Neural crest cell (in vitro differentiated cells): ENCODE results near the gene ERAP2. TPM values are rescaled to one million over a fixed set of nuclear protein-coding genes. Genes with fewer than 3 reads are reported as not detected.

Experiments
- DNase-seq: peaks from one replicate; pipeline ENCODE4 v3.0.0; 2021; ENCODE audit warnings: low read depth, mixed read lengths, low spot score
- H3K27ac Mint-ChIP-seq: one replicate; pipeline ENCODE4 v1.8.0; 2021; ENCODE audit warnings: mild to moderate bottlenecking, mixed read lengths; ENCODE audit not compliant: unreplicated experiment
- H3K27me3 Mint-ChIP-seq: 2 replicates; pipeline ENCODE4 v1.8.0; 2021; ENCODE audit warnings: low read depth, mild to moderate bottlenecking, mixed read lengths
- H3K36me3 Mint-ChIP-seq: 2 replicates; pipeline ENCODE4 v1.8.0; 2021; ENCODE audit warnings: low read depth, mild to moderate bottlenecking, mixed read lengths
- H3K4me1 Mint-ChIP-seq: 2 replicates; pipeline ENCODE4 v1.8.0; 2021; ENCODE audit warnings: mixed read lengths
- H3K4me3 Mint-ChIP-seq: one replicate; pipeline ENCODE4 v1.8.0; 2021; ENCODE audit warnings: mild to moderate bottlenecking, mixed read lengths
- H3K9me3 Mint-ChIP-seq: 2 replicates; pipeline ENCODE4 v1.8.0; 2021; ENCODE audit warnings: mixed read lengths
- long read RNA-seq: library from polyadenylated mRNA; unstranded; transcript quantifications from one replicate; pipeline ENCODE4 v2.0.0, GENCODE V29; 2020
- total RNA-seq: library from RNA; stranded (reverse); gene quantifications from 2 replicates; pipeline ENCODE4 v1.2.1, GENCODE V29; 2021
- TF ChIP-seq, protein P1 (sequence below): fragments of 200-600 bp; sonication (generic); conservative IDR thresholded peaks from 2 replicates; pipeline ENCODE4 v1.5.0; 2021; ENCODE audit warnings: antibody characterized with exemption, mild to moderate bottlenecking

Gene ERAP2, protein sequence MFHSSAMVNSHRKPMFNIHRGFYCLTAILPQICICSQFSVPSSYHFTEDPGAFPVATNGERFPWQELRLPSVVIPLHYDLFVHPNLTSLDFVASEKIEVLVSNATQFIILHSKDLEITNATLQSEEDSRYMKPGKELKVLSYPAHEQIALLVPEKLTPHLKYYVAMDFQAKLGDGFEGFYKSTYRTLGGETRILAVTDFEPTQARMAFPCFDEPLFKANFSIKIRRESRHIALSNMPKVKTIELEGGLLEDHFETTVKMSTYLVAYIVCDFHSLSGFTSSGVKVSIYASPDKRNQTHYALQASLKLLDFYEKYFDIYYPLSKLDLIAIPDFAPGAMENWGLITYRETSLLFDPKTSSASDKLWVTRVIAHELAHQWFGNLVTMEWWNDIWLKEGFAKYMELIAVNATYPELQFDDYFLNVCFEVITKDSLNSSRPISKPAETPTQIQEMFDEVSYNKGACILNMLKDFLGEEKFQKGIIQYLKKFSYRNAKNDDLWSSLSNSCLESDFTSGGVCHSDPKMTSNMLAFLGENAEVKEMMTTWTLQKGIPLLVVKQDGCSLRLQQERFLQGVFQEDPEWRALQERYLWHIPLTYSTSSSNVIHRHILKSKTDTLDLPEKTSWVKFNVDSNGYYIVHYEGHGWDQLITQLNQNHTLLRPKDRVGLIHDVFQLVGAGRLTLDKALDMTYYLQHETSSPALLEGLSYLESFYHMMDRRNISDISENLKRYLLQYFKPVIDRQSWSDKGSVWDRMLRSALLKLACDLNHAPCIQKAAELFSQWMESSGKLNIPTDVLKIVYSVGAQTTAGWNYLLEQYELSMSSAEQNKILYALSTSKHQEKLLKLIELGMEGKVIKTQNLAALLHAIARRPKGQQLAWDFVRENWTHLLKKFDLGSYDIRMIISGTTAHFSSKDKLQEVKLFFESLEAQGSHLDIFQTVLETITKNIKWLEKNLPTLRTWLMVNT
- total RNA-seq = not detected in 2 replicates
- long read RNA-seq = 0 reads

DNA sequence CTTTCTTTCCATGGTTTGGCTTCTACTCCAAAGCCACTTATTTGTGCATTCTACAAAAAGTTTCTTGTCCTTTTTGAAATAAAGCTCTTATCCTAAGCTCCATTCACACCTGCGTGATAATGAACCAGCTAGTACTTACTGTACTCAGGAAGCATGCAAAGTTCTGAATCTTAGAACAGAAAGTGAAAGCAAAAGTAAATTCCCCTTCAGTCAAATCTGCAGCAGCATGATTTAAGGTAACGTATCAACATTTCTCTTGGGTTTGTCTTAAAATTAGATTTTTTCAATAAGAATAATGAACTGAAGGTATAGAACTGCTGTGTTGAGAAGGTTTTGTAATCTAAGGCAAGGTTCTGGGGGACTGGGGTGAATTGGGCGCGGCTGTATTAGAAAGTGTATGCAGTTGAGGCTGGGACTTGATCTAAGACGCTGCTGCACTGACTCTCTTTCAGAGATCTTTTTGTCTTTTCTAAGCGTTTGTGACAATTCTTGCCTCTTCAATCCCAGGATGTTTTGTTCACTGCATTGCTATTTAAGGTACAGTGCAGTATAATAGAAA, at the start of gene ERAP2:
Gene ERAP2 (plus strand): TSS at position 209 of the 559 bp plus-strand sequence. CDS start 3,186 bp downstream, outside the sequence.
- TF ChIP-seq, protein P1, sequence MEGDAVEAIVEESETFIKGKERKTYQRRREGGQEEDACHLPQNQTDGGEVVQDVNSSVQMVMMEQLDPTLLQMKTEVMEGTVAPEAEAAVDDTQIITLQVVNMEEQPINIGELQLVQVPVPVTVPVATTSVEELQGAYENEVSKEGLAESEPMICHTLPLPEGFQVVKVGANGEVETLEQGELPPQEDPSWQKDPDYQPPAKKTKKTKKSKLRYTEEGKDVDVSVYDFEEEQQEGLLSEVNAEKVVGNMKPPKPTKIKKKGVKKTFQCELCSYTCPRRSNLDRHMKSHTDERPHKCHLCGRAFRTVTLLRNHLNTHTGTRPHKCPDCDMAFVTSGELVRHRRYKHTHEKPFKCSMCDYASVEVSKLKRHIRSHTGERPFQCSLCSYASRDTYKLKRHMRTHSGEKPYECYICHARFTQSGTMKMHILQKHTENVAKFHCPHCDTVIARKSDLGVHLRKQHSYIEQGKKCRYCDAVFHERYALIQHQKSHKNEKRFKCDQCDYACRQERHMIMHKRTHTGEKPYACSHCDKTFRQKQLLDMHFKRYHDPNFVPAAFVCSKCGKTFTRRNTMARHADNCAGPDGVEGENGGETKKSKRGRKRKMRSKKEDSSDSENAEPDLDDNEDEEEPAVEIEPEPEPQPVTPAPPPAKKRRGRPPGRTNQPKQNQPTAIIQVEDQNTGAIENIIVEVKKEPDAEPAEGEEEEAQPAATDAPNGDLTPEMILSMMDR = no peak
- Mint-ChIP-seq H3K4me1 (peaks cover 17% of the 10 kb centered on the region), H3K27ac (peak within 1 kb of the TSS; percentile 46), H3K4me3 (no peak within 1 kb of the TSS), H3K27me3 (no peaks in the 10 kb centered on the region), H3K36me3 (no peaks in the 10 kb centered on the region), H3K9me3 (no peaks in the 10 kb centered on the region)
- no peak for DNase-seq

DNA sequence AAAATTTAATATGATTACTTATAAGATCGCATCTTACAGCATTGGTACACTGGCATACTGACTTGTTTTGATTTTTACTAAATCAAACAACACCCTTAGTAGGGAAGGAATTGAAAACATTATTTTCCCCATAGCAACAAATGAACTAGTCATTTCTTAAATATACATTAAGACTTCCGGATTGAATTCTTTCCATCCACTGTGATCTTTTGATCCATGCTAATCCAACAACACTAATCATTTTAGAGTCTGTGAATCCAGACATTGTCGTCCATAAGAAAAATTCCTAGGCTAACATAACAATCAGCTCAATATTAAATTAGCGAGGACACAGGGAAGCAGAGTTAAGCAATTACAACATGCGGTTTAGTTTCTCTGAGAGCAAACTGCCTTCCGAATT, 47.0 kb upstream of the ERAP2 start:
- Mint-ChIP-seq H3K4me3 (no peak overlapping the region), H3K27me3 (no peaks in the 10 kb centered on the region), H3K36me3 (no peaks in the 10 kb centered on the region), H3K4me1 (no peaks in the 10 kb centered on the region), H3K27ac (no peak overlapping the region), H3K9me3 (no peaks in the 10 kb centered on the region)
- no peak for DNase-seq
- TF ChIP-seq, protein P1 = no peak

DNA sequence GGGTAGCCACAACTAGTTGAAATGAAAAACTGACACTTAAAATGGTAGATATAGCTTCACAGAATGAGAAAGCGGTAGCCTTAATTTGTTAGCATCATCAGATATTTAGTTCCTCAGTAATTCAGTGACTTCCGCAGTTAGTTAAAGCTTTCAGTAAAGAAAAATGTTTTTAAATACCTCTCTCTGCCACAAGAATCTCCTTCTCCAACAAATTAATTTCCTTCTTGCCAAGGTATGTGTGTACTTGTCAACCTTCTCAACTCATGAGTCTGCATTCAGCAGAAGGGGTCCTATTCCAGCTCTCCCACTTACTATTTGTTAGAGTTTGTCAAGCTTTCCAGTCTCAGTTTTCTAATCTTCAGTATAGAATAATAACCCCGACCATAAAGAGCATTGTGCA, 42.3 kb upstream of the ERAP2 start:
- Mint-ChIP-seq H3K4me3 (no peak overlapping the region), H3K36me3 (no peaks in the 10 kb centered on the region), H3K27ac (no peak overlapping the region), H3K27me3 (no peaks in the 10 kb centered on the region), H3K9me3 (no peaks in the 10 kb centered on the region), H3K4me1 (no peaks in the 10 kb centered on the region)
- TF ChIP-seq, protein P1 = no peak
- DNase-seq = no peak

DNA sequence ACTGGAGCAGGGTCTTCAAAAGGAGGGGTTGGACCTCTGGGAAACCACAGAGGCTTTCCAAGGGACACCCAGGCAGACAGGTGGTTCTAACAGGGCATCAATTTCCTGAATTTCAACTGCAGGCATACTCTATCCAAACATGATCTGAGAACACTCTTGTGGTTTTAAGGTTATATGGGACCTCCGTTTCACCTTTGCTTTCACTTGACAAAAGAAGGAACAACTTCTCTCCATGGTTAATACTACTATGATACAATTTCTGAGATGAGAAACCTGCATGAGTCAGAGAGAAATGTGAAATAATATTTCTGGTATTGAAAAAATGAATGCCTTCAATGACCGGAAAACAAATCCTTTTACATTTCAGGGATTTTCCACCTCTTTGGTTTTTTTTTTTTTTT, 40.5 kb upstream of the ERAP2 start:
- Mint-ChIP-seq H3K27ac (no peak overlapping the region), H3K4me1 (no peaks in the 10 kb centered on the region), H3K9me3 (no peaks in the 10 kb centered on the region), H3K27me3 (no peaks in the 10 kb centered on the region), H3K4me3 (no peak overlapping the region), H3K36me3 (no peaks in the 10 kb centered on the region)
- TF ChIP-seq, protein P1 = no peak
- DNase-seq = no peak

DNA sequence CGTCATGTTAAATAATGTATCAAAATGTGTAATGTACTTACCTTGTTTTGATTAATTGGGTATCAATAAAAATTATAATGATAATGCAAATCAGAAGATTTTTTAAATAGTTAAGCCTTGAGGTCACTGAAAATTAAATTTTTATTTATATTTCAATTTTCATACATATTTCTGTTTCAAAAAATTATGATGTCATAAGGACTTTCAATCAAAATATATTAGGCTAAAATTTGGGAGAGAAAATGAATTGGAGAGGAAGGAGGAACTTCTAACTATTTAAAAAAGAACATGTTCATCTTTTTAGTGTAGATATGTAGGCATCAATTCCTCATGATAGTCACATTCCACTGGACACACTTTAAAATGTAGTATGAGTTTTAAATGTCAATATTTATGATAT, 39.5 kb upstream of the ERAP2 start:
- H3K27me3 Mint-ChIP-seq = no peaks in the 10 kb centered on the region
- H3K4me3 Mint-ChIP-seq = no peak overlapping the region
- H3K27ac Mint-ChIP-seq = no peak overlapping the region
- no peaks in the 10 kb centered on the region for H3K36me3 Mint-ChIP-seq
- DNase-seq = no peak
- H3K9me3 Mint-ChIP-seq = no peaks in the 10 kb centered on the region
- TF ChIP-seq, protein P1 = no peak
- H3K4me1 Mint-ChIP-seq = no peaks in the 10 kb centered on the region
